Measurements from ENCODE around the gene GPRIN3.
A peak's percentile ranks its signal among the peaks of the same experiment; 100 is the strongest.

Gene GPRIN3

DNA sequence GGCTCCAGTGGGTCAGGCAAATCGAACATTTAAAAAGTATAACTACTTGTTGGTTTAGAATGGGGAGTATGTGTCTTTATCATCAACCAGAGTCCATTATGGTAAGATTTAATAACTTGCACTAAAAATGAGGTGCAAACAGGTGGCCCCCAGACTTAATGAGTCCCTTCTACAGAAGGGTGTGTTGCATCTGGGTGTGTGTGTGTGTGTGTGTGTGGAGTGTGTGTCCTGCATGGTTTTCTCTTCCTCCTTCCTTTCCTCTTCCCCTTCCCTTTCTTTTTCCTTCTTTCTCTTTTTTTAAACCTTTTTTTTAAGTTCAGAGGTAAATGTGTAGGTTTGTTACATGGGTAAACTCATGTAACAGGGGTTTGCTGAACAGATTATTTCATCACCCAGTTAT lies 53.7 kb downstream of the GPRIN3 start:
- DNase-seq: no peak

GRCh38 chr4:89253311-89253710 lies 54.3 kb downstream of the GPRIN3 start:
- DNase-seq: no peak

- DNase-seq: no peak
Measured at GRCh38 chr4:89251396-89251795, 56.2 kb downstream of the GPRIN3 start.

DNA sequence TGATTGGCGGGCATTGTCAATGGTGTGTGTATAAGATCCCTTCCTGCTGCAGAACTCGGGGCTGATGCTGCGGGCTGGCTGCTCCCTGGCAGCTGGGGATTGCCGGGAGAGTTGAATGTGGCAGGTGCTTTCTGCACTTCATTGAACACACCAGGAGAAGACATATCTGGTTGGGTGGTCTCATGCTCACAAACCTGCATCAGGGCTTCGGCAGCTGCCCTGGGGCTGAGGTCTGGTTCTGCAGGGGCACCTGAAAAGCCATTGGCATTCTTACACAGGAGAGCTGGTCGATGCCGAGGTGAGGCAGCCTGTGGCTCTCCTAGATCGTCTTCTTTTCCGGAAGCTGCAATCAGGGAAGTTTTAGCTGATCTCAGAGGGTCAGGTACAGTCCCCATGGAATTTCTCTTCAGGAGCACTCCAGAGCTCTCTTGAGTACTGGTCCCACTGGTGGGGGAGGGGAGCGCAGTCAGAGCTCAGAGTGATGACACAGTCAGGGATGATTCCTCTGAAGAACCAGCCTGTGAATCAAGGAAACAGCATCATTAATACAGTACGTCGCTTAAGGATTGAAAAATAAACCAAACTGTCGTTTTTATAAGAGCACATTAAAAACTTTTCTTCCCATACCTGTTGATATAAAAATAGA lies 57.8 kb downstream of the GPRIN3 start:
- peak; percentile 19 for DNase-seq

DNA sequence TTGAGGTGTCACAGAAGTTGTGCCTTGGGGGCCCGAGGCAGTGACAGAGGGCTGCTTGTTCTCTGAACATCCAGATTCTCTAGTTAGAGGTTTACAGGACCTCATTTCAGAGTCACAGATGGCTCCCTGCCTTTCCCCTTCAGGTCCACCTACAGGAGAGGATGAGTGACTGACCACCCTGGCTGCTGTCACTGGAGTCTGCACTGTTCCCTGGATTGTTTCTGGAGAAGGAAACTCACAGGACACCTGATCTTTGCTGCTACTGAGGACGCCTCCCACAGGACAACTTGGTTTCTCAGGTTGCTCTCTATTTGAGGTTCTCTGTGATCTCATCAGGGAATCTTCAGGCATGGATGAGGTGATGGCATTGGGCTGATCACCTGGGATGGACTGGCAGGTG lies 58.3 kb downstream of the GPRIN3 start:
- no peak for DNase-seq

- peak; percentile 30 for DNase-seq
Measured at GRCh38 chr4:89248879-89249281, 58.7 kb downstream of the GPRIN3 start.

DNA sequence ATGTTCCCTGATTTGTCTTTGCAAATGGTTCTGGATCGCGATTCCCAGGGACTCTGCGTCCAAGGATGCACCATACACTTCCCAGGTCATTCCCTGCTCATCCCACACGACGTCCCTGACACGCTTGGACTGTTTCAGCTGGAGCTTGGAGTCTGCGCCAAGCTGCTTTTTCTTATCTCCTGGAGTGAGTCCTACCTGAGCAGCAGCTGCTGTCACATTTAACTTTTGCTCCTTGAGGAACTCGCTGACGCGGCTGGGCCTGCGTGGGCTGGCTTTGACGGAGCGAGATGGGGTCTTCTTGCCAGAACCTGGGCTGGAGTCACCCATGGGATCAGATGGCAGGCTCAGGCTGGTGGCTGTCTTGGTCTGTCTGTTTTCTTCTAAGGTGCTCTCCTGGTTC lies 59.6 kb downstream of the GPRIN3 start:
- peak; percentile 10 for DNase-seq

DNA sequence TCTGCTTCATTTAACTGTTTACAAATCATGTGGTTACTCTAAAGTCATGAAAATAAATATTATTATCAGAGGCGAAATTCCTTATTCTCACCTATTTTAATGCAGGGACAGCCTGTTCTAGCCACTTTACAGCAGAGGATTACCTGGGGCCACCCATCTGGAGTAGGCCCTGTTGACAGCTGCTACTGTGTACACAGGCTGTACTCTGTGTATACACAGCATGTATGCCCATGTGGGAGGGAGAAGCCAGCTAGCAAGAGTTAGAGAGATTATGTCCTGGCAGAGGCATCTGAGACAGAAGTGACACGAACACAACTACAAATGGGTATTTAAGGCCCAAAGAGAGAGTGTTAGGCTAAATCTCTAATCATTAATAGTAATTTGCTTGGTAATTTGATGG lies 62.1 kb downstream of the GPRIN3 start:
- DNase-seq: no peak

- no peak for DNase-seq
Measured at GRCh38 chr4:89243733-89244252, 63.8 kb downstream of the GPRIN3 start.

DNA sequence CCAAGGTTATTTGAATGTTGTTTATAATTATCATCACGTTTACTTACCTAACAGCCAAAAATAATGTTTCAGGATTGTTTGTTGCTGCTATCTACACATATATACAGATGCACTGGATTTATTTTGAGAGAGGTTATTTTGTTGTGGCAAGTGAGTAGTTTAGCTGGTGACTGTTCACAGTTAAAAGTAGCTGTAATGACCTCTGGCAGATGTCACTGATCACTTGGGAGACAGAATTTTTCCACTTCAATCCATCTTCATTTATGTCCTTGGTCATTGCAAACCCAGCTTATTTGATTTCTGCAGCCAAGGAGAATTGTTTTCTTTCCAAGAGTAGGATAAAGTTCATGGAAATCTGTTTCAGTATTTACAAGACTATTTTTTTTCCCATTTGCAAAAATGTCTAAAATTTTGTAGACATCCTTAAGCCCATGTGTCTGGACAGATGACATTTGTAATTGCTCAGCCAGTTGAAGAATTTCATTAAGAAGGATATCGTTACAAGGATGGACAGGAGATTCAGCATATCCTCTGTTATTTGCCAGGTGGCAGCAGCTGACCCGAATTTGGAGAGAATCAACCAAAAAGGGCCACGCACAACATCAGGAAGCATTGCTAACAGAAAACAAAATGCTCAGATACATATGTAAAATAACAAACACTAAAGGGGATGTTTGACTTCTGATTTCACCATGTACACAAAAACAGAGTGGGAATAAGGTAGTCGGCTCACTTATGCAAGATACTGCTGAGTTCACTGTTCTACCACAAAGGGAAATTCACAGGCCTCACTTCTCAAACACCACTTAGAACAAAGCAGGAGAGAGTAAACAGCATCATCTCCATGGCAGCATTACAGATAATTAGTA lies 64.5 kb downstream of the GPRIN3 start:
- DNase-seq: no peak

DNA sequence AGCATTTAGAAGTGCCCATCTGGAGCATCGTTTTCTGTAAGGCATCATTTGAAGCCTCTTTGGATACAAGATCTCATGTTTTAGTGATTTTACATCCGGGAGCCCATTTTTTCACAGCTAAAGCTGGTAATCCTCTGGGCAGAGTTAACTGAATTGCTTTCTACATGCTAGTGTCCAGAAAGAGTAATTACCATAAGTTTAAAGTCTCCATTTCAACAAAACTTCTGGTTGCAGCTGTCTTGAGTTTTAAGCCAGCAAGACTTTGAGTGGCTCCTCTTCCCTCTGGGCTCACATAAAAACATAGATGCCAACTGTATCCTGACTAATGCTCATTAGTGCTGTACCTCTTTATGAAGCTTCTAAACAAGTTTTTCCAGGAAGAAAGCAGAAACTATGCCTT lies 65.4 kb downstream of the GPRIN3 start:
- no peak for DNase-seq

GRCh38 chr4:89230271-89230670 lies 77.3 kb downstream of the GPRIN3 start:
- DNase-seq: no peak

- peak; percentile 37 for DNase-seq
Measured at GRCh38 chr4:89226665-89227574, 80.7 kb downstream of the GPRIN3 start.

DNA sequence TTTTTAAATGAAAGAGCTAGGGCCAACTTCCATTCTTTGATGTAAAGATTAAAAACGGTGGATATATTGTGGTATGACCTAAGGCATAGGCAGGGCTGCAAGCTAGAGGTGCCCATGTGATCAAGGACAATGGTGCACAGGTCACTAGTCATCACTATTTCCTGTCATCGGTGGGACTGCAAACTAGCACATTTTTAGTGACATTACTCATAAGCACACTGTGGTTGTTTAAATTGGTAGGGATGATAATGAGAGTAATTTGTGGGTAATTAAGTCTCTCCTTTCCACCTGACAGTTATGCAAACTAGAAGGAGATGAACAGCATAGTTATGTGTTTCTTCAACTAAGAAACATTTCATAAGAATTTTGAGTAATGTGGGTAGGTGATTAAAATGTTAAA lies 85.4 kb downstream of the GPRIN3 start:
- no peak for DNase-seq

DNA sequence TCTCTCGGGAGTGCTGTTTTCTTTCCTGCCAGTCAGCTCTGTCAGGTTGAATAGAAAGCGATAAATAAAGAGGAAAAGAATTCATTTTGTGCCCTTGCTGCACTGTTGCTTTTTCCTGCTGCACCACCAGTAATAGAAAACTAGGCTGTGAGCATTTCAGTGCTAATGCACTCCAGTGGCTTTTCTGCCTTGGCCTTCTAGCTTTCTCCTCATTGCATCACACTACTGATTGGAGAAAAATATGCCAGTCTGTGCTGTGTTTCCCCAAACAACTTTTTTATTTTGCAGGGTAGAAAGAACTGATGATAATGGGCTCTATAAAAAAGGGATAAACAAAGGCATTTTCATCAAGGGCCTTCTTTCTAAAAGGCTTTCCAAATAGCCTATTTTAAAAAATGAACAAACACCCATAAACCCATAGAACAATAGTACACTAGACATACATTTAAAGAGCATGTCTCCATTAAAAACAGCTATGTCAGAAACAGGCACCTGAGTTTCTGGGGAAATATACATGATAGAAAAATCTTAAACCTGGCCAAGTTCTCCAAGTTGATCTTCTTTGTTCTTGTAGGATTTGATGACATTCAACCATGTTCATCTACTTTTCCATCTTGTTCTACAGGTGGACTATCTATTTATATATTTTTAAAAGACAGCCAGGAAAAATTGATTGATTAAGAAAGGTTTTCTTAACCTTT lies 86.3 kb downstream of the GPRIN3 start:
- DNase-seq: no peak

- DNase-seq: no peak
Measured at GRCh38 chr4:89218587-89218986, 89.0 kb downstream of the GPRIN3 start.

DNA sequence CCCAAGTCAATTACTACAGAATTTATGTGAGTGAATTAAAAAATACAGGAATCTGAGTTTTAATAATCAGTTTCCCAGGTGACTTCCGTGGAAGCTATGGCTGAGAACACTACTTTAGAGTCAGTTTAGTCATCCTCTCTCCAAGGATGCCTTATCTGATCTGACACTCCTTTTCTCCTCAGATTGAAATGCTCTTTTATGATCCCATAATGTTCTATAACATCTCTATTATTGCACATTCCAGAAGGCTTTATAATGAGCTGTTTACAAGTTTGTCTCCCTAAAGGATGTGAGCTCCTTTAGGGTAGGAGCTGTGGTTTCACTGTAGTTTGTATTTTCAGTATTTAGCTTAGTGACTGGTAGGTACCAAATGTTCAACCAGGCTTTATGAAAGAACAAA lies 90.0 kb downstream of the GPRIN3 start:
- DNase-seq: no peak

GRCh38 chr4:89216866-89217265 lies 90.7 kb downstream of the GPRIN3 start:
- DNase-seq: peak; percentile 13

- DNase-seq: no peak
Measured at GRCh38 chr4:89216422-89216821, 91.2 kb downstream of the GPRIN3 start.

GRCh38 chr4:89215736-89216135 lies 91.9 kb downstream of the GPRIN3 start:
- no peak for DNase-seq

DNA sequence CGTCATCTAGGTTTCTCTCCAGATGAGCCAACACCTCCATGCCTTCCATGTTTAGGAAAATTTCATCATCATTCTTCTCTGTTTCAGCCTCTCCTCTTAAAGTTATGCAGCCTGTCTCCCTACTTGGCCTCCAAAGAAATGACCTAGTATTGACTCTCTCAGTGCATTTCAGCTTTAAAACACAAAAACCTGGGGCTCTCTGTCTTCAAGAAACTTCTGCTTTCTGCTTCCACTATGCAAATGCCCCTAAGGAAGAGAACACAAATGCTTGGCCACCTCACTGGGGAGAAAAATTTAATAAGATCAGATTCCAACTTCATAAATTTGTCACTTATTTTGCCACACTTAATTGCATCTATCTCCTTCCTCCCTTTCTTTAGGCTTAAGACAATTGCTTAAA lies 93.3 kb downstream of the GPRIN3 start:
- no peak for DNase-seq

- no peak for DNase-seq
Measured at GRCh38 chr4:89213382-89213701, 94.3 kb downstream of the GPRIN3 start.
